AG08396 (cell line): ENCODE measurements around the gene PAFAH1B1.

Experiments used
- DNase-seq: peaks from one replicate; pipeline ENCODE4 v3.0.0; 2012; ENCODE audit warnings: low spot score, mixed read lengths

Gene PAFAH1B1

DNA sequence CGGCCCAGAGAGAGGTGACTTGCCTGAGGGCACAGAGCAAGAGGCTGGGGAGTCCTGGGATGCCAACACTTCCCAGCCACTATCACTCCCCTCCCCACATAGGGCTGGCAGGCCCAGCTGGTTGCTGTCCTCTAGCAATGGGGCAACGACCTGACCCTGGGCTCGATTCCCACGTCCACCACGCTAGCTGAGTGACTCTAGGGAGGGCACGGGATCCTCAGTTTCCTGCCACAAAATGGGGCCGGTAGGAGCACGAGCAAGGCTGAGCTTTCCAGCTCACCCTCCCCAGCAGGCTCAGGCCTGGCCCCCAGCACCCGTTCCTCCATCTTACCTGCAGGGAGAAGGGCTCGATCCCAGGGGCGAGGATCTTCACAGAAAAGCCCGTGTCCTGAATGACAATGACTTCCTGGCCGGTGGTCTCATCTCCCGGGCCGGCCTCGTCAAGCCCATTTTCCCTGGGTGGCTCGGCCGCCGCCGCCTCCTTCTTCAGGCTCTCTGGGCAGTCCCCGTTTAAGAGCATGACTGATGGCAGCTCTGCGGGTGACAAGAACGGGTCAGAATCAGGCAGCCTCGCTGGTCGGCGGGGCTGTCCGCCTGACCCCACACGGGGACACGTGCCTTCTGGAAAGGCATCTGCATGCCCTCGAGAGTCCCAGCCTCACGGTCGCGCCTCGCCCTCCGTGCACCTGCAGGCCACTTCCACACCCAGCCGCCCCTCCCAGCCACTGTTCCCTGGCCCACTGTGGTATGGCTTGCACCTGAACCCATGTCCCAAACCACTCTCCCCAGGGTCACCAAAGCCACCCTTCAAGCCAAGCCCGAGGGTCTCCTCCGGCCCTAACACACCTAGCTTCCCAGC lies 110.8 kb downstream of the PAFAH1B1 start:
- DNase-seq = no peak

DNA sequence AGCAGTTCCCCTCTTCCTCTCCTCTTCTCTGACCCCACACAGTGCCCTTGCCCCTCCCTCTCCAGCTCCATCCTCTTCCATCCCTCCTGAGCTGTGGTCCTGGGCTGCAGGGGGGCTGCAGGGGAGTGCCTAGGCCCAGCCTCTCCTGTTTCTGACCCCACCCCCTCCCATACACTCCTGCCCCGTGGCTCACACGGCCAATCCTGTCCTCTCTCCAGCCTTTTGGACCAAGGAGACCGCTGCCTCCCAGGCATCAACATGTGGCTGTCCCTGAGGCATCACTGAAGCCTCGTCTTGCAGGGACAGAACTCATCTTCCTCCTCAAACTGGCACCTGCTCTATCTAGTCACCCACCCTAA lies 111.4 kb downstream of the PAFAH1B1 start:
- DNase-seq = no peak

DNA sequence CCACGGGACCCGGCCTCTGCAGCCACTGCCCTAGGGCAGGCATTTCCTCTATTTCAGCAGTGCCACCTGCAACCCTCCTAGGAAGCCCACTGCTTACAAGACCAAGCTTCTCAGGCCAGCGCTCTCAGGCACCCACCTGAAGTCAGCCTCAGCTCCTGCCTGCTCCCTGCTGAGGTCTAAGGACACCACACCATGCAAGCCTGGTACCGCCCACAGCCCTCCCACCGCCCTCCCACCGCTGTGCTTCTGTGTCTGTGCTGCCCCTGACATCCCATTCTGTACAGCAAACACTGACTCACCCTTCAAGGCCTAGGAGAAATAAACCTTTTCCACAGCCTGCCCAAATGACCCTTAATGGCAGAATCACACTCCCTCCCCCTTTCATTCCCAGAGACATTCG lies 111.8 kb downstream of the PAFAH1B1 start:
- DNase-seq = peak; percentile 87

DNA sequence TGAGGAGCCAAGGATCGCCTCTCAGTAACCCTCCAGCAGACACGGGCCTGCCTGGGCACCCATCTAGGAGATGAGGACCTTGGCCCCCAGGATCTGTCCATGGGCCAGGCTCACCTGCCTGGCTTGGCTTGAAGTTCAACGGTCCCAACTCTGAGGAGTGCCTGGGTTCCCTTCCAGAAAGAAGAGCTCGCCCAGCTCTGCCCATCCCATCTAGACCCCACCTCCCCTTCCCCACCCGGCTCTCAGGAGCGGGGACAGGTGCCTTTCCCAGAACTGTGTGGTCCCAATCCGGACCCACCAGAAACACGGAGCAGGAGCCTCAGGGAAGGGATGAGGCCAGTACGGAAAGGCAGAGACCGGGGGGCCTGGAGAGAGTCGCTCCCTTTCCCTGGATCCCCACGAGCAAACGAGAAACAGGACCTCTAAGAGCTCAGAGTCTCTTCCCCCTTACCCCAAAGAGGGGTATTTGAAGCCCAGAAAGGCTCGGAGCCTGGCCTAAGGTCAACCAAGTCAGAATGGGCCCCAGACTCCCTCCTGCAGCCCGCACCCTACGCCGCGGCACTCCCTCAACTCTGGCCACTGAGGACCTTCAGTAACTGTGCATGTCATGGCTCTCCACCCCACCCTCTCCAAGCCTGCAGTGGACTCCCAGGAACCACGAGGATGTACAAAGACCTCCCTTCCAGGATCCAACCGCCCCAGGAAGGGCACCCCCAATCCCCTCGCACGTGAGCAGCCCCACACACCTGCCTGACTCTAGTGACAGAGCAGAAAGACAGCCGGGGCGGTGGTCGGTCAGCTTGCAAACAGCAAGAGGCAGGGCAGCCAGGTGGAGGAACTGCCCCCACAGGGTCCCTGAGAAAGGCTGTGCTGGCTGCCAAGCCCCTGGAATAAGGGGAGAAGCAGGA lies 112.7 kb downstream of the PAFAH1B1 start:
- no peak for DNase-seq

DNA sequence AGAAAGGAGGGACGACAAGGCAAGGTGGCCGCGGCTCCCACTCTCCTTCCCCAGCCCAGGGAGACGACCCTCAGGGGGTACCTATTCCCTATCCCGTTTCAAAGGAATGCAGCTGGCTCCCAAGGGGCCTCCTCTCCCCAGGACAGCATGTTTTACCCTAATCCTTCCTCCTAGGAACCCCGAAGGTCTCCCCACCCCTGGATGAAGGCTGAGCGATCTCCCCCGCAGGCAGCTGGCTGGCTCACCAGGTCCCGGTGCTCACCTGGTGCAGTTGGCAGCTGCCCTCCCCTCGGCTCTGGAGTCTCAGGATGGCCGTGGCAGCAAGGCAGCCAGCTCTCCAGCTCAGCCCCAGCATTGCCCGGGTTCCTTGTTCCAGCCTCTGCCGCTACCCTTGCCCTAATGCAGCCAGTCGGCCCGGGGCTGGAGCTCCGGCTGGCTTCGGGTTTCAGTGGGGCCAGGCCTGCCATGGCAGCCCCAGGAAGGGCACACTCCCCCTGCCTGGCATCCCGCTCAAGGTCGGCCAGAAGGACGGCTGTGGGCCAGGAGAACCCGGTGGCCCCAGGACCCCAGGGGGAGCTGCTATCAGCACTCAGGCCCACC lies 113.6 kb downstream of the PAFAH1B1 start:
- no peak for DNase-seq

DNA sequence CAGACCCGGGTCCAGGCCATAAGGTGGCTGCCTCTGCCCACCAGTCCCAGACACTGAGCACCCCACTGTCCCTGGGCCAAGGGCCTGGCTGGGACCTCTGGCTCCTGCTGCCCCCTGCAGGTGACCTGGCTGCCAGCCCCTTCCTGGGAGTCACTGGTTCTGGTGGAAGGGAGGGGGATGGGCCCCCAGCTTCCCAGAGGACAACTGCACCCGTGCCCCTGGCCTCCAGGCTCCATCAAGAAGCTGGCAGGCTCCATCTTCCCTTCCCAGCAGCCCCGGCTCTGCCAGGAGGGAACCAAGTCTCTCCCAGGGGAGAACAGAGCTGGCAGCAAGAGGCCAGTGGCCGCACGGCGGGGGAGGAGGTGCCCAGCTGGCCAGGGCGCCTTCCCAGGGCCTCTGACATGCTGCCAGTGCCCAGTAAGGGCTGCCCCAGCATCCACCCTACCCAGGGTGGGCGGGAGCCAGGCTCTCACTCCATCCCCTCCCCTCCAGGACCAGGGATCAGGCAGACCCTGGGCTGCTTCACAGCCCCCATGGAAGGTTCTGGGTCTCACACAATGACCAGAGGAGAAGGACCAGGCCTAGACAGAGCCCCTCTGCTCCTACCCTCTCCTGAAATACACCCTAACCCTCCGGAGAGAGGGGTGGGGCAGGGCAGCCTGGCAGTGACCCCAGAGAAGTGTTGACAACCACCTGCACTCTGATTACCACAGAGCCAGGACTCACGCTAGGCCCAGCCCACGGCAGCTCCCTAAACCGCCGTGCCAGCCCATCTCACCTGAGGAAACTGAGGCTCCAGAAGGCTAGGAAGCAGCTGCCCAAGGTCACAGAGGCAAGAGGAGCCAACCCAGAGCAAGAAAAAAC lies 114.5 kb downstream of the PAFAH1B1 start:
- peak; percentile 60 for DNase-seq

DNA sequence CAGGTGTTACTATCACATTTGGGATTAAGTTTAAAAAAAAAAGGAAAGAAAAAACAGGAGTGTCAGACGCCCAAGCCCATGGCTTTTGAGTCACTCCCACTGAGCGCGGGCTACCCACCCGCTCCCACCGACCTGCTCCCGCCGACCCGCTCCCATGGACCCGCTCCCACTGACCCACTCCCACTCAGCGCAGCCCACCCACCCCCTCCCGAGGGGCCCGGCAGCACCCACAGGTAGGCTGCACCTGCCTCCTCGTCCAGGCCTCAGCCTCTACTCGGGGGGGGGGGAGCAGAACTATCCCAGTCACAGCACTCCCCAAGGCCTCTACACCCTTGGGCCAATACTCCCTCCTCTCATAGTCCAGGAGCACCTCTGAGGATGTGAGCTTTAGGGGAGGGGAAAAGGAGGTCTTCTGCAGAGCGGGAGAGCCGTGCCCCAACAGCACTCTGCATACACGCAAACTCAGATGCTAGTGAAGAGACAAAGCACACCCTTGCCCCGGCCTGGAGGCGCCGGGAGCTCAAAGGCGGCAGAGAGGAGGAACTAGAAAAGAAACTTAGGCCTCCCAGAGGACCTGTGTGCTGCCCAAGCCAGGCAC lies 115.2 kb downstream of the PAFAH1B1 start:
- no peak for DNase-seq

DNA sequence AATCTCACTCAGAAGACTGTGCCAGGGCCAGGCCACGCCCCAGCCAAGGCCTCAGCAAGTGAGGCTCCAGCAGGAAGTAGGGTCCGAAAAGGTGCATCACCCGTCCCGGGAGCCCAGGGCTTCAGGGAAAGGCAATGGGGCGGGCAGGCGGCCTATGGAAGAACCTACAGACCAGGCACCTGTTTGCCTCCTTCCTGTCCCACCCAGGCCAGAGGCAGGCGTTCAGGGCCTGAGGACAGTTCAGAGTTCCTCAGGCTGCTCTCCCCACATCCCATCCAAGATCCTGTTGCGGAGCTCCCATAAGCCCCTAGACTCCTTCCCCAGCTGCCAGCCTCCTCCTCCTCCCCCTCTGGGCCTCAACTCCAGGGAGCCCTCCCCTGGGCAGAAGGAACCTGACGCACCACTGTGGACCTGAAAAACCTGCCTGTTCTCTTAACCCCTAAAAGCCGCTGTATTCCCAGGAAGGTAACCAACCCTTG lies 115.8 kb downstream of the PAFAH1B1 start:
- no peak for DNase-seq

DNA sequence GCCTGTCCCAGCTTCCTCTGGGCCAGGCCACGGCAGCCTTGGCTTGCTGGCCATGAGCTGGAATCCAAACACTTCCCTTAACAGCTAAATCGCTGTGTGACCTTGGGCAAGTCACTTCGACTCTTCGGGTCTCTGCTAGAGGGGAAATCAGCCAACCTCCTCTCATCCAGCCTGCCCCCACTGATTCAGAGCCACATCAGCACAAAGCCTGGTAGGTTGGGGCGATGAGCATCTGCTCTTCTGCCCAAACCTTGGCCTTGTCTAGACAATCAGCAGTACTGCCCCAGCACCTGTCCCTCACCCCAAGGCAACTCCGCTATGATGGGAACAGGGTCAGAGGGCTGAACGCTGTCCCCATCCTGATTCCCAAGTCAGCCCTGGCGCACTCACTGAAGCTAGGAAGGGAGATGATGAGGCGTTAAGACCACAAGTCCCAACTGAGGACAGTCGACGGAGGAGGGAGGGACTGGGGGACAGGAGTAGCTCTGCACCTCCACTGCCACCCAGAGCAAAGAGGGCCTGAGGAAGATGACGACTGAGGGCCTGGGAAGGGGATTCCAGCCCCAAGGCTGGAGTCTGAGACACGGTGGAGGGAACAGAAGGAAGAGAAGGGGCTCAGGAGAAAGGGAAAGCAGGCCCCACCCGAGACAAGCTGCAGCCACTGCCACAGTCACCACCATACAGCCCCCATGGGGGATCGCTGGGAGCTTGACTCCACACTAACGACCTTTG lies 116.8 kb downstream of the PAFAH1B1 start:
- no peak for DNase-seq

DNA sequence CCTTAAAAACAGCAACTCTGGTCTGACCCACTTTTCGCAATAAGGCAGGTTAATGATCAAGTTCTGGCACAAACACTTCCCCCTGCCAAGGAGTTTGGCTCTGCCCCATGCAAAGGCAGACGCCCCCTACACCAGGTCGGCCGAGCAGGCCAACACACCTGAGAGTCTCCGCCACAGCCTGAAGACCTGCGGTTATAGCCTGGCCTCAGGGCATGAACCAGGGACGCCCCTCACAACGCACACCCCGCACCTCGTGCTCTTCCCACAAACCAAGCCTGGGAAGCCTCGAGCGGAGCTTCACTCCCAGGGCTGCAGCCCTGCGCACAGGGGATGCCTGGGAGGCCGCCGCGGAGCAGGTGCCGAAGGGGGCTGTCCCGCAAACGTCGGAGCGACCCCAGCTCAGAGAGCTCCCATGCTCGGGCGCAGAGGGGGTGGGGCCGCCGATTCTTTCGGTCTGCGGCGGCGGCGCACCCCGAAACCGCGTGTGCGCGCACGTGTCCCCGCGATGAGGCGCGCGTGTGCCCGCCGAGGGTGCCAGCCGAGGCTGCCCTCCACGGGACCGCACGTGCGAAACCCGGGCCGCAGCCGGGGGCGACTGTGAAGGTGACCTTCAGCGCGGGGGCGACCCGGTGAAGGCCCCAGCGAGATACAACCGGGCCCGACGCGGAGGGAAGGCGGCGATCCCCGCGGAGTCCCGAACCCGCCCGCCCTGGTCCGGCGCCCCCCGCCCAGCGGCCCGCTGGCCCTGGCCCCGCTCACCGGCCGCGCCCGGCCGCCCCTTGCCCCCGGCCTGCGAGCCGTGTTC lies 117.6 kb downstream of the PAFAH1B1 start:
- peak; percentile 59 for DNase-seq

DNA sequence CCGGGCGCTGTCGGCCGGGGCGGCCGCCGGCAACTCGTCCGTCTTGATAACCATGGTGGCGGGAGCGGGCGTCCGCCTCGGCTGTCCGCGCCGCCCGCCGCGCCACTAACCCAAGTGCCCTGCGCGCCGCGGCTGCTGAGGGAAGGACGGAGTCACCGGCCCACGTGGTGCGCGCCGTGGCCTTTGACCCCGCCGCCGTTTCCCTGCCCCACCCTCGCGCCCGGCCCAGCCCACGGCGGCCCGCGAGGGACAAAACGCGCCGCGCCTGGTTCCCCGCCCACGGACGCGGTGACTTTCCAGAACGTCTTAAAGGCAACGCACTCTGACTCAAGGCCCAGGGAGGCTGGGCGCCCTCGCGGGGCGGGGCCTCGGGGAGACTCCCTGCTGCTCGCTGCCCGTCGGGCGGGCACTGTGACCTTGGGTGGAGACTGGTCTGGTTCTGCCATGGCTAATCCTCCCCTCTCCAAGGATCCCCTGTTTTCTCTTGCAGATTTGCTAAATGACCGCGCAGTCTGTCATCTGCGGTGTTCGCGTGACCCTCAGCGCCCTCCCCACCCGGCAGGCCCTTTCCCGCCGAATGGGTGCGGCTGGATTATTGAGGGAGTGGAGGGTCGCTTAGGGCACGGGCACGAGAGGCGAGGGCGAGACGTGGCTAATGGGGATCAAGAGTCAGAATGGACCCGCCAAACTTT lies 118.3 kb downstream of the PAFAH1B1 start, which contains the start of gene CLUH:
Gene CLUH (minus strand): TSS at position 157 of the 692 bp plus-strand sequence. CDS start 103 bp downstream, at position 54.
- peak; percentile 99 for DNase-seq

DNA sequence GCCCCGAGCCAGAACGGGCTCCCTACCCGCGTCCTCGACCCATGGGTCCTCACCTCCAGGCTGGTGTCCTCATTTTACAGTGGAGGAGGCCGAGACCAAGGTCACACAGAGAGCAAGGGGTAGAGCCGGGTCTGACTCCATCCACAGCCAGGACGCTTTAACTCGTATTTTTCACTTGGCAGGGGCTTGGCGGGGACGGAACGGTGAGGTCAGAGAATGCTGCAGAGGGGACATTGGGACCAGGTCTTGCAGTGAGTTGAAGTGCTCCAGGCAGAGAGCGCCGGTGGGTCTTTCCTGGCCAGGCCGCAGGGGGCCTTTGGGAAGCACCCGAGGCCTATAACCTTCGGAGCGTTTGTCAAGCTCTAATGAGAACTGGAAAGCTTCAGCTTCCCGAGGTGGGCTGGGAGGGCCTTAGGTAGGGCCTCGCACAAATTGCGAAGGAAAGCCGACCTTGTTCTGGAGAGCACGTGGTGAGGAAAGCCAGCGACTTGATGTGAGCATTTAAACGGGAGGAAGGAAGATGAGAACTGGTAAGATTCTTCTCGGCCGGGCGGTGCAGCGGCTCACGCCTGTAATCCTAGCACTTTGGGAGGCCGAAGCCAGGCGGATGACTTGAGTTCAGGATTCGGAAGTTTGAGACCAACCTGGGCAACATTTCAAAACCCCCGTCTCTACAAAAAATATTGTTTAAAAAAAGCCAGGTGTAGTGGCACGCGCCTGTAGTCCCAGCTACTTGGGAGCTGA lies 119.0 kb downstream of the PAFAH1B1 start:
- DNase-seq = no peak

DNA sequence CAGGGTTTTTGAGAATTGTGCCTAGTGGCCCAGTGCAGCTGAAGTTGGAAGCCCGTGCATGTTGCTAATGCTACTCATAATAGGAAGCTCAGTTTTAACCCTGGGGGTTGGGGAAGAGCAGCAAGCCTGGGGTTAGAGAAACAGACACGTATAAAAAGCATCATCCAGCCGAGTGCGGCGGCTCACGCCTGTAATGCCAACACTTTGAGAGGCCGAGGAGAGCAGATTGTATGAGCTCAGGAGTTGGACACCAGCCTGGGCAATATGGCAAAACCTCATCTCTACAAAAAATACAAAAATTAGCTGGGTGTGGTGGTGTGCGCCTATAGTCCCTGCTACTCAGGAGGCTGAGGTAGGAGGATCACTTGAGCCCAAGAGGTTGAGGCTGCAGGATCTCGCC lies 120.4 kb downstream of the PAFAH1B1 start:
- DNase-seq = no peak

DNA sequence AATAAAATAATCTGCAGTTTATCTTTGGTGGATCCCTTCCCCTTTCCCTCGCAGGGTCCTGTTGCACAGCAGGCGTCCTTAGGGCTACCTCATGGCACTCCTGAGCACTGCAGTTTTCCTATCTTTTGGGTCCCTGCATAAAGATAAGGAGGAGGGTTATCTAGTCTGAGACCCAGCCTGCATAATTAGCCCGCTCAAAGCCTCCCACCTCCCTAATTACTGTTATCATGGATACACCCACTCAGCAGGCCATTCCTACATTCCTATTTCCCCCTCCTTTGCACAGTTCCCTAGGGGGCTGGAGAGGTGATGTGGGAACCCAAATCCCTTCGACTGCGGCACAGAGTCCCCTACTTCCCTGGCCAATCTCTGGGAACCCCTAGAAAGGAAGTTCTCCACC lies 123.2 kb downstream of the PAFAH1B1 start:
- no peak for DNase-seq

DNA sequence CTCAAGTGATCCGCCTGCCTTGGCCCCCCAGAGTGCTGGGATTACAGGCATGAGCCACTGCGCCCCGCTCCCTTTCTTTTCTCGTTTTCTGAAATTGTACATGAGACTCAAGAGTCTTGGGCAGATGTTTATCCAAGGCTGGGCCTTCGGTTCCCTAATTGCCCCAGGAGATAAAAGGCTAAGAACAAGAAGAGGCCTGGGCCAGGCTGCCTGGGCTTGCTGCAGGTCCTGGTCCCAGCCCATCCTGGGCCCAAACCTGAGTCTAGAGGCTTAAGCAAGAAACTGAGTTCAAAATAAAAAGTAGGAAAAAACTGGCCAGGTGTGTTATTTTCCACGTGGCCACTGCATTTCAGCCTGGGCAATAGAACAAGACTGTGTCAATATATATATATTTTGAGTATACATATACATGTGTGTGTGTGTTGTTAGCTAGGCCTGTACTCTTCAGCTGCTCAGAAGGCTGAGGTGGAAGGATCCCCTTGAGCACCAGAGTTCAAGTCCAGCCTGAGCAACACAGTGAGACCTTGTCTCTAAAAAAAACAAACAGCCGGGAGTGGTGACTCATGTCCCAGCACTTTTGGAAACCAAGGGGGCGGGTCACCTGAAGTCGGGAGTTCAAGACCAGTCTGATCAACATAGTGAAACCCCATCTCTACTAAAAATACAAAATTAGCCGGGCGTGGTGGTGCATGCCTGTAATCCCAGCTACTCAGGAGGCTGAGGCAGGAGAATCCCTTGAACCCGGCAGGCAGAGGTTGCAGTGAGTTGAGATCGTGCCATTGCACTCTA lies 124.9 kb downstream of the PAFAH1B1 start:
- DNase-seq = no peak

DNA sequence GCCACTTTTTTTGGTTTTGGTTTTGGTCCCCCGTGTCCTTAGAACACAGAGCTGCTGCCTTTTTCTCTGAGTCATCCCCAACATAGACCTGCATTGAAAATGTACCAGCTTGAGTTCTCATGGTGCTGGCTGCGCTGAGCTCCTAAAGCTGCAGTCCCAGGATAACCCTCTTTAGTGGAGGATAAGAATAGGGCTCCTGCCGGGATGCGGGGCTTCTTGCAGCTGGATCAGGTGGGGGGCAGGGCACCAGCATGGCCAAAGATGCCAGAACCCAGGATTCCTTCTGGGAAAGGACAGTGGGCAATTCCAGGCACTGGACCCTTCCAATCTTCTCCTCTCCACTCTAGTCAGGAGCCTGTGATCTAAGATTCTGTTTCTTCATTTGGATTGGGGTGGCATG lies 126.4 kb downstream of the PAFAH1B1 start:
- DNase-seq = no peak

DNA sequence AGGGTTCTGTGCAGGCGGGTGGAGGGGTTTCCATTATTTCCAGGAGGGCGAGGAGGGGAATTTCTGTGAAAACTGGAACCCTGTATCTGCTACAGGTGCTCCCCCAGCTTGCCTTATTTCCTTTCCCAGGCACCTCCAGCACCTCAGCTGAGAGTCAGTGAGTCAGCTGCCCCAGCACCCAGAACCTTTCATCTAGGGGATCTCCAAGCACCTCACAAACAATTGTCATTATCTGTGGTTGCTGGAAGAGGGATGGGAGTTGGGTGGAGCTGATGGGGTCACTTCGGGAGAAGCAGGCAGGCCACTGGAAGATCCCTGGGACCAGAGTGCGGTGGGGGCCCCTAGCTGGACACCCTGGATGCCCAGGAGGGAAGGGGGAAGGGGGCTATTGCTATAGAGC lies 128.1 kb downstream of the PAFAH1B1 start:
- DNase-seq = no peak
